H9 (cell line): Measurements from ENCODE around the gene CSRNP2. TPM values are rescaled to one million over a fixed set of nuclear protein-coding genes. Genes with fewer than 3 reads are reported as not detected.

Source experiments
- DNase-seq: peaks from one replicate; pipeline ENCODE4 v3.0.0-alpha.2; 2017
- H2AFZ ChIP-seq: one replicate; pipeline ENCODE4 v1.6.1; 2013; ENCODE audit warnings: mild to moderate bottlenecking, low read length, control low read depth, moderate library complexity
- H2AK5ac ChIP-seq: 2 replicates; pipeline ENCODE4 v1.6.1; 2013; ENCODE audit warnings: low read length, control low read depth, mixed read lengths; ENCODE audit not compliant: insufficient read length
- H2BK120ac ChIP-seq: one replicate; pipeline ENCODE4 v1.6.1; 2013; ENCODE audit warnings: low read depth, mild to moderate bottlenecking, low read length, control low read depth, inconsistent platforms; ENCODE audit not compliant: poor library complexity, severe bottlenecking
- H2BK12ac ChIP-seq: 2 replicates; pipeline ENCODE4 v1.6.1; 2013; ENCODE audit warnings: low read length, control low read depth, mixed read lengths, low read depth; ENCODE audit not compliant: insufficient read length
- H2BK15ac ChIP-seq: 2 replicates; pipeline ENCODE4 v1.6.1; 2013; ENCODE audit warnings: low read depth, low read length, control low read depth
- H2BK20ac ChIP-seq: one replicate; pipeline ENCODE4 v1.6.1; 2013; ENCODE audit warnings: low read depth, mild to moderate bottlenecking, low read length, control low read depth, inconsistent platforms; ENCODE audit not compliant: poor library complexity, severe bottlenecking
- H2BK5ac ChIP-seq: 2 replicates; pipeline ENCODE4 v1.6.1; 2013; ENCODE audit warnings: low read length, control low read depth, mixed read lengths; ENCODE audit not compliant: insufficient read length
- H3K14ac ChIP-seq: 2 replicates; pipeline ENCODE4 v1.6.1; 2013; ENCODE audit warnings: low read length, control low read depth; ENCODE audit not compliant: insufficient read depth
- H3K18ac ChIP-seq: 2 replicates; pipeline ENCODE4 v1.6.1; 2013; ENCODE audit warnings: low read depth, mild to moderate bottlenecking, mixed read lengths, low read length, control low read depth; ENCODE audit not compliant: insufficient read length
- H3K23ac ChIP-seq: 2 replicates; pipeline ENCODE4 v1.6.1; 2013; ENCODE audit warnings: low read length, control low read depth, mixed read lengths, low read depth; ENCODE audit not compliant: insufficient read length
- H3K23me2 ChIP-seq: 2 replicates; pipeline ENCODE4 v1.6.1; 2013; ENCODE audit warnings: low read depth, mild to moderate bottlenecking, mixed read lengths, low read length, control low read depth; ENCODE audit not compliant: insufficient read length, poor library complexity, severe bottlenecking
- H3K27ac ChIP-seq: 2 replicates; pipeline ENCODE4 v1.5.1; 2013; ENCODE audit warnings: low read length, control low read depth, mixed read lengths, low read depth; ENCODE audit not compliant: insufficient read length
- H3K27me3 ChIP-seq: 2 replicates; pipeline ENCODE4 v1.6.1; 2013; ENCODE audit warnings: low read length, control low read depth, inconsistent platforms; ENCODE audit not compliant: insufficient read depth
- H3K4ac ChIP-seq: 2 replicates; pipeline ENCODE4 v1.6.1; 2013; ENCODE audit warnings: low read depth, mild to moderate bottlenecking, control low read depth, inconsistent platforms, low read length, moderate library complexity
- H3K4me1 ChIP-seq: 2 replicates; pipeline ENCODE4 v1.6.1; 2013; ENCODE audit warnings: low read length, control low read depth, inconsistent platforms; ENCODE audit not compliant: insufficient read depth
- H3K4me2 ChIP-seq: 2 replicates; pipeline ENCODE4 v1.6.1; 2013; ENCODE audit warnings: low read length, control low read depth, mixed read lengths; ENCODE audit not compliant: insufficient read length, insufficient read depth
- H3K56ac ChIP-seq: 2 replicates; pipeline ENCODE4 v1.6.1; 2013; ENCODE audit warnings: low read depth, mild to moderate bottlenecking, mixed read lengths, low read length, control low read depth; ENCODE audit not compliant: insufficient read length
- H3K79me1 ChIP-seq: 2 replicates; pipeline ENCODE4 v1.6.1; 2013; ENCODE audit warnings: low read depth, mild to moderate bottlenecking, moderate library complexity, low read length, control low read depth, inconsistent platforms; ENCODE audit not compliant: insufficient read depth, poor library complexity, severe bottlenecking
- H3K79me2 ChIP-seq: 2 replicates; pipeline ENCODE4 v1.6.1; 2013; ENCODE audit warnings: low read length, control low read depth, inconsistent platforms; ENCODE audit not compliant: insufficient read depth
- H3K9ac ChIP-seq: 2 replicates; pipeline ENCODE4 v1.6.1; 2013; ENCODE audit warnings: low read length, control low read depth, mixed read lengths; ENCODE audit not compliant: insufficient read length; ENCODE audit errors: extremely low read depth
- H3K9me3 ChIP-seq: one replicate; pipeline ENCODE4 v1.6.1; 2013; ENCODE audit warnings: low read depth, low read length, inconsistent platforms; ENCODE audit not compliant: control insufficient read depth
- H3T11ph ChIP-seq: one replicate; pipeline ENCODE4 v1.6.1; 2013; ENCODE audit warnings: mild to moderate bottlenecking, low read length, control low read depth, inconsistent platforms
- H4K20me1 ChIP-seq: one replicate; pipeline ENCODE4 v1.6.1; 2013; ENCODE audit not compliant: control insufficient read depth, insufficient read length, insufficient read depth
- H4K5ac ChIP-seq: 2 replicates; pipeline ENCODE4 v1.6.1; 2013; ENCODE audit warnings: low read depth, mild to moderate bottlenecking, mixed read lengths, low read length, control low read depth; ENCODE audit not compliant: insufficient read length
- H4K8ac ChIP-seq: replicated peaks from 2 replicates; pipeline ENCODE4 v1.6.1; 2013; ENCODE audit warnings: low read length, control low read depth, mixed read lengths, low read depth; ENCODE audit not compliant: insufficient read length
- H4K91ac ChIP-seq: 2 replicates; pipeline ENCODE4 v1.6.1; 2013; ENCODE audit warnings: low read depth, mild to moderate bottlenecking, moderate library complexity, mixed read lengths, low read length, control low read depth; ENCODE audit not compliant: insufficient read length
- H3K27ac Mint-ChIP-seq, 3 experiments: 2 replicates in 2 of 3; 3 replicates in 1 of 3; pipeline ENCODE4 v1.8.0; 2020 to 2021; ENCODE audit warnings: mixed read lengths in 3 of 3, mild to moderate bottlenecking in 1 of 3, moderate library complexity in 1 of 3
- H3K27me3 Mint-ChIP-seq: 2 replicates; pipeline ENCODE4 v1.8.0; 2021; ENCODE audit warnings: low read depth, mild to moderate bottlenecking, moderate library complexity, mixed read lengths
- H3K36me3 Mint-ChIP-seq, 3 experiments: 2 replicates in 2 of 3; 3 replicates in 1 of 3; pipeline ENCODE4 v1.8.0; 2020 to 2021; ENCODE audit warnings: low read depth in 3 of 3, mixed read lengths in 3 of 3; ENCODE audit not compliant: insufficient read depth in 1 of 3
- H3K4me1 Mint-ChIP-seq, 2 experiments: 2 replicates each; pipeline ENCODE4 v1.8.0; 2020; ENCODE audit warnings: mixed read lengths in 2 of 2
- H3K4me3 Mint-ChIP-seq, 2 experiments: 2 replicates in 1 of 2; 3 replicates in 1 of 2; pipeline ENCODE4 v1.8.0; 2020 to 2021; ENCODE audit warnings: mild to moderate bottlenecking in 2 of 2, mixed read lengths in 2 of 2, moderate library complexity in 1 of 2
- H3K9me3 Mint-ChIP-seq, 2 experiments: 2 replicates in 1 of 2; 3 replicates in 1 of 2; pipeline ENCODE4 v1.8.0; 2020; ENCODE audit warnings: mild to moderate bottlenecking in 2 of 2, mixed read lengths in 2 of 2, moderate library complexity in 1 of 2
- total RNA-seq: library from RNA; stranded (reverse); gene quantifications from 2 replicates; pipeline ENCODE4 v1.2.1, GENCODE V29; 2021
- TF ChIP-seq, protein P1 (sequence below): fragments of 200-600 bp; sonication (generic); conservative IDR thresholded peaks from 3 replicates; pipeline ENCODE4 v1.8.0; 2021; ENCODE audit warnings: antibody characterized with exemption, mild to moderate bottlenecking

CSRNP2 gene
- total RNA-seq, 1 experiment from 2014 or later: 38.6 TPM

DNA sequence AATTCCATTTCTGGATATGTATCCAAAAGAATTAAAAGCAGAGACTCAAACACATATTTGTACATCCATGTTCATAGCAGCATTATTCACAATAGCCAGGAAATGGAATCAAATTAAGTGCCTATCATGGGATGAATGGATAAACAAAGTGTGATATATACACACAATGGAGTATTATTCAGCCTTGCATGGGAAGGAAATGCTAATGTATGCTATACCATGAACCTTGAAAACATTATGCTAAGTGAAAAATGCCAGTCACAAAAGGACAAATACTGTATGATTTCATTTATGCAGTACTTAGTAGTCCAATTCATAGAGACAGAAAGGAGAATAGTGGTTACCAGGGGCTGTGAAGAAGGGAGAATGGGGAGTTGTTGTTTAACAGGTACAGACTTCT, 32.1 kb upstream of the CSRNP2 start:
- peaks cover 22 to 54% (median 26%) of the 10 kb centered on the region in 3 experiments for H3K36me3 Mint-ChIP-seq

More for the DNA sequence above, 32.1 kb upstream of the CSRNP2 start:
- Histone ChIP-seq H2BK12ac (no peak overlapping the region), H3K9ac (no peak overlapping the region), H2BK15ac (no peak overlapping the region), H3K4me2 (no peak overlapping the region), H3K4me1 (no peaks in the 10 kb centered on the region), H4K5ac (no peak overlapping the region), H4K20me1 (no peaks in the 10 kb centered on the region), H3K79me1 (no peaks in the 10 kb centered on the region), H3K79me2 (no peaks in the 10 kb centered on the region), H3K4ac (no peak overlapping the region), H3K27ac (no peak overlapping the region), H3K23me2 (no peaks in the 10 kb centered on the region), H3K14ac (no peak overlapping the region), H3T11ph (no peak overlapping the region), H3K56ac (no peak overlapping the region), H2BK120ac (no peak overlapping the region), H4K91ac (no peak overlapping the region), H2BK20ac (no peak overlapping the region), H2AFZ (no peak overlapping the region), H3K9me3 (no peaks in the 10 kb centered on the region), H4K8ac (no peak overlapping the region), H2AK5ac (no peak overlapping the region), H3K23ac (no peak overlapping the region), H3K18ac (no peak overlapping the region), H3K27me3 (no peaks in the 10 kb centered on the region), H2BK5ac (no peak overlapping the region)
- Mint-ChIP-seq H3K4me3 (no peak overlapping the region), H3K27ac (no peak overlapping the region), H3K27me3 (0 out of 2 replicates have a peak, but pooled peaks cover 2% of the 10 kb centered on the region), H3K4me1 (no peaks in the 10 kb centered on the region), H3K9me3 (no peaks in the 10 kb centered on the region)
- no peak for DNase-seq
- TF ChIP-seq, protein P1, sequence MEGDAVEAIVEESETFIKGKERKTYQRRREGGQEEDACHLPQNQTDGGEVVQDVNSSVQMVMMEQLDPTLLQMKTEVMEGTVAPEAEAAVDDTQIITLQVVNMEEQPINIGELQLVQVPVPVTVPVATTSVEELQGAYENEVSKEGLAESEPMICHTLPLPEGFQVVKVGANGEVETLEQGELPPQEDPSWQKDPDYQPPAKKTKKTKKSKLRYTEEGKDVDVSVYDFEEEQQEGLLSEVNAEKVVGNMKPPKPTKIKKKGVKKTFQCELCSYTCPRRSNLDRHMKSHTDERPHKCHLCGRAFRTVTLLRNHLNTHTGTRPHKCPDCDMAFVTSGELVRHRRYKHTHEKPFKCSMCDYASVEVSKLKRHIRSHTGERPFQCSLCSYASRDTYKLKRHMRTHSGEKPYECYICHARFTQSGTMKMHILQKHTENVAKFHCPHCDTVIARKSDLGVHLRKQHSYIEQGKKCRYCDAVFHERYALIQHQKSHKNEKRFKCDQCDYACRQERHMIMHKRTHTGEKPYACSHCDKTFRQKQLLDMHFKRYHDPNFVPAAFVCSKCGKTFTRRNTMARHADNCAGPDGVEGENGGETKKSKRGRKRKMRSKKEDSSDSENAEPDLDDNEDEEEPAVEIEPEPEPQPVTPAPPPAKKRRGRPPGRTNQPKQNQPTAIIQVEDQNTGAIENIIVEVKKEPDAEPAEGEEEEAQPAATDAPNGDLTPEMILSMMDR: no peak
